ENCODE measurements around the gene VAMP2.

VAMP2 gene, protein sequence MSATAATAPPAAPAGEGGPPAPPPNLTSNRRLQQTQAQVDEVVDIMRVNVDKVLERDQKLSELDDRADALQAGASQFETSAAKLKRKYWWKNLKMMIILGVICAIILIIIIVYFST

DNA sequence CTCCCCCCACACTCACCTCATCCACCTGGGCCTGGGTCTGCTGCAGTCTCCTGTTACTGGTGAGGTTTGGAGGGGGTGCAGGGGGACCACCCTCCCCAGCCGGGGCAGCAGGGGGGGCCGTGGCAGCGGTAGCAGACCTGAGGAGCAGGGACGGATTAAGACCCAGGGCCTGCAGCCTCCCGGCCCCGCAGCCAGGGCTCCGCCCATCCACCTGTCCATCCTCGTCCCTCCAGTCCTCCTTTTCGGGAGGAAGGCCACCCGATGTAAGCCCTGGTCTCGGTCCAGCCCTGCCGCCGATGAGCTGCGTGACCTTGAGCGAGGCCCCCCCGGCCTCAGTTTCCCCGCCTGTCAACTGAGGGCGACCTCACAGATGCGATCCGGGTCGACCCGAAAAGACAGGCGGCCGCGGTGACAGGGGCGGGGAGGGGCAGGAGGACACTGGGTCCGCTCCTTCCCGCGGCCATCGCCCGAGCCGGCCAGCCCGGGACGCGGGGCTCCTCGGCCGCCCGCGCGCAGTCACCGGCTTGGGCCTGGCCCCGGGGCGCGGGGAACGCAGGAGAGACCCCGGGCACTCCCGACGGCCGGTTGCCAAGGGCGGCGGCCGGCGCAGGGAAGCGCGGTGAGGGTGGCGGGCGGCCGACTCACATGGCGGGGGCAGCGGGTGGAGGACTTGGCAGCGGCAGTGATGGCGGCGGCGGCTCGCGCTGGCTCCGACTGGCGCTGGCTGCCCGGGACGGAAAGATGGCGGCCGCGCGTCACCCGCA is at the start of gene VAMP2:
Gene VAMP2 (minus strand): TSS at position 716 of the 764 bp plus-strand sequence. CDS start 69 bp downstream, at position 647.
- peak; percentile 95 for DNase-seq

DNA sequence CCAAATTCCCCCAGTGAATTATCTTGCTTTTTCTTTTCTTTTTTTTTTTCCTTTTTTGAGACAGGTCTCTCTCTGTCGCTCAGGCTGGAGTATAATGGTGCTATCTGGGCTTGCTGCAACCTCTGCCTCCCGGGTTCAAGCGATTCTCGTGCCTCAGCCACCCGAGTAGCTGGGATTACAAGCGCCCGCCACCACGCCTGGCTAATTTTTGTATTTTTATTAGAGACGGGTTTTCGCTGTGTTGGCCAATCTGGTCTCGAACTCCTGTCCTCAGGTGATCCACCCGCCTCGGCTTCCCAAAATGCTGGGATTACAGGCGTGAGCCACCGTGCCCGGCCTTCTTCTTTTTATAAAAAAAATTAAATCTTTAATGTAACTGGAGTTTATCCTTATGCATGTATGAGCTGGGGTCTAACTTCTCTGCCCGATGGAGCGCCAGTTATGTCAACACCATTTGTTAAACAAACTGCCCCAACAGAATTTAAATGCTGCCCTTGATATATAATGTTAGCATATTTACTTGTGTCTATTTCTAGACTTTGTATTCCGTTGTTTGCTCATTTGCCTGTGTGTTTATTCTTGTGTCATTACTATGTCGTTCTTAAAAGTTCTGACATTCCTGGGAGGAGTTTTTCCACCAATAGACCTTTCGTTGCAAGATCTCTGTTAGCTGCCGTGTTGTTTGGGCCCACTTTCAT is 48.2 kb upstream of the VAMP2 start:
- DNase-seq, result no peak

DNA sequence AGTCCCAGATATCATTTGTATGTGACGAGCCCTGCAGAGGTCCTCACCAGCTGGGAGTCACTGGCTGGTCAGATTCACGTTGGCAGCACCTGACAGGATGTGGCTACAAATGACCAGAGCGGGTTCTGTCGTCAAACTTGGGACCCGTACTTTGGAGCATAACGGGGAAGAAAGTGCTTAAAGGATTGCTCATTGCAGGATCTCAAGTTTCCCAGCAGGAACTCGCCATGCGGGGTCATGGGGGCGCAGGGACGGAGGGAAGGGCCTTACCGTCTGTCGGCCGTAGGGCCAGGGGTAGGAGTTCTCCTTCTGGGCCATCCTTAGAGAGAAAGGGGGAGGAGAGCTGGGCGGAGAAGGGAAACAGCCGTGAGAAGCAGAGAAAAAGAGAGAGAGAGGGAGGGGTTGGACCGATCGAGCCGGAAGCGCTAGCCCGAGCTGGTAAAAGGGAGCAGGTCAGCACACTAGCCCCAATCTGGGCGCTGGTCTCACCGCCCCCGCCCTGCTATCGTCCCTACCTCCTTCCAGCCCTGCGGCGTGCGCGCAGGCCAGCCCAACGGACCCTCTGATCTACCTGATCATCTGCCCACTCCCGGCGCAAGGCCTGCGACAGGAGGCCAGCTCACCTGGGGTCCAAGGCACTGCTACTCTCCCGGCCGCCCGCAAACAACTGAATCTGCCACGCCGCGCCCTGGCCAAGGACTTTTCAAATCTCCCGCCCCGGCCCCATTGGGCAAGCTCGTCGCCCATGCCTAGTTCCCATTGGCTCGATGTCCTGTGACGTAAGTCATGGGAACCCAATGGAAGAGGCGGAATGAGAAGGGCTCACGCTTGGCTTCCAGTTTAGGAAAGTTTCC is 47.4 kb upstream of the VAMP2 start, which contains the start of gene AURKB:
Gene AURKB (minus strand): TSS at position 669 of the 854 bp plus-strand sequence. CDS start 351 bp downstream, at position 318.
- peak; percentile 97 for DNase-seq

DNA sequence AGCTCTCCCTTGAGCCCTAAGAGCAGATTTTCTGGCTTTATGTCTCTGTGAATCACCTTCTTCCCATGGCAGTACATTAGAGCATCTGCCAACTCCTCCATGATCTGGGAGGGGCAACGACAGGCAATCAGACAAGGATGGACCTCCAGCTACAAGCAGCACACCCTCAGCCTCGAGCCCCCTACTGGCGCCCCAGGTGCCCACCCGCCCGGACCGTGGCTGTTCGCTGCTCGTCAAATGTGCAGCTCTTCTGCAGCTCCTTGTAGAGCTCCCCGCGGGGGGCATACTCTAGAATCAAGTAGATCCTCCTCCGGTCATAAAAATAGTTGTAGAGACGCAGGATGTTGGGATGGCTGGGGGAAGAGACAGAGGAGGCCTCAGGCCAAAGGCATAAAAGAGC is 43.8 kb upstream of the VAMP2 start:
- no peak for DNase-seq

DNA sequence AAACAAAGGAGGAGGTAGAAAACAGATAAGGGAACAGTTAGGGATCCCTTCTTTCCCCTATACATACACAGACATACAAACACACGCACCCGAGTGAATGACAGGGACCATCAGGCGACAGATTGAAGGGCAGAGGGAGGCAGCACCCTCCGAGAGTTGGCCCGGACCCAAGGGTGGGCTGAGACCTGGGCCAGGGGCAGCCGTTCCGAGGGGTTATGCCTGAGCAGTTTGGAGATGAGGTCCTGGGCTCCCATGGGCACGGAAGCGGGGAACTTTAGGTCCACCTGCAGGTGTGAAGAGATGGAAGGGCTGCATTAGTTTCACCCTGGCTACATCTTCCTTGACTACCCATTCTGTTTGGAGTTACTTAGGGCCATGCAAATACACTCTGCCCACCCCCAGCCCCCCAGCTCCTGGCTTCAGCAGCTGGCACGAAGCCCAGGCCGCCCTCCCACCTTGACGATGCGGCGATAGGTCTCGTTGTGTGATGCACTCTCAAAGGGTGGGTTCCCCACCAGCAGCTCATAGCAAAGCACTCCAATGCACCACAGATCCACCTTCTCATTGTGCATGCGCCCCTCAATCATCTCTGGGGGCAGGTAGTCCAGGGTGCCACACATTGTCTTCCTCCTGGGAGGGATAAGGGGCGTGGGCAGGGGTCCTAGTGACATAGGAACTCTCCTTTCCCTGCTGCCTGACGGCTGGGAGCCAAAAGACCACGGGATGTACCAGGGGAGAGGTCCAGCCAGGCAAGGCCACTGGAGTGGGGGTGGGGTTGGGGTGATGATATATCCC is 42.2 kb upstream of the VAMP2 start:
- DNase-seq, result no peak

DNA sequence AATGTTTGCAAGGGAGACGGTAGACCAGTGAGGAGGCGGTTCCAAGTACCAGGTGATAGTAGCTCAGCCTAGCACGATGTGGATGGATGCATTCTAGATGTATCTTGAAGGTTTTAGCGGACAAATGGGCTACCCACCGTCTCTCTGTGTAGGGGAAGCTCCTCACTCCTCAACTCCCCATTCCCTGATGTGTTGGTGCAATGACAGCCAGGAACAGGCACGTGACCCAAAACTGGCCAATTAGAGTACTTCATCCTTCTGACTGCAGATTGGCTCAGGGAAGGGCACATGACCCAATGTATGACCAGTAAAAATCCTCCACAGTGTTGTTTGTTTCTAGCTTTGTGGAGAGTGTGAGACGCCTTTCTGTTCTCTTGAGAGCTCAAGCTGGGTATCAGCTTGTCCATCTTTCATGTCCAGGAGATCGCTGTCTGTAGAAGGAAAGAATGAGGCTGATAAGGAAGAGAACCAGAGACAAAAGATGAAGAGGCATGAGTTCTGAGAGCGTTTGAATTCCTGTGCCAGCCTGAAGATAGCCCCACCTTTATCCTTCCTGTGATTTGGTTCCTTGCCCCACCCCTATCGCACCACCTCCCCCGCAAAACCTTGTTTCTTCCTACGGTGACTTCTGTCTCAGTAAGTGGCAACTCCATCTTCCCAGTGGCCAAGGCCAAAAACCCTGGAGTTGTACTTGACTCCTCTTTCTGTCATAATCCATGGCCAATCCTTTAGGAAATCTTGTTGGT is 29.5 kb upstream of the VAMP2 start:
- peak; percentile 78 for DNase-seq

DNA sequence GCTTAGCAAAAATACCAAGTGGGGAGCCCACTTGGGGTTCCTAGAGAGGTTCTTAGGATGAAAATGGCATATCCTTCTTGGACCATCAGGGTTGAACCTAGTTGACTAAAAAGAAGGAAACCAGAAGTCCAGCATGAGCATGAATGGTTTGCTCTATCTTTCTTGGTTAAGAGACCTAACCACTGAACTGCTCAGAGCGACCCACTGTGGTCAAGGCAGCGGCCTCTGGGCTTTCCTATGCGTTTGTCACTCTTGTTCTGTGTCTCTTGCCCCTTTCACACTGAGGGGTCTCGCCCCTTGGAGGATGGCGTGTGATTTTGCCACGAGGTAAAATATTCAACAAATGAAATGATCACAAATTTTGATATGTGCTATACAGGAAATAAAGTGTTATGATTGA is 27.8 kb upstream of the VAMP2 start:
- no peak for DNase-seq

DNA sequence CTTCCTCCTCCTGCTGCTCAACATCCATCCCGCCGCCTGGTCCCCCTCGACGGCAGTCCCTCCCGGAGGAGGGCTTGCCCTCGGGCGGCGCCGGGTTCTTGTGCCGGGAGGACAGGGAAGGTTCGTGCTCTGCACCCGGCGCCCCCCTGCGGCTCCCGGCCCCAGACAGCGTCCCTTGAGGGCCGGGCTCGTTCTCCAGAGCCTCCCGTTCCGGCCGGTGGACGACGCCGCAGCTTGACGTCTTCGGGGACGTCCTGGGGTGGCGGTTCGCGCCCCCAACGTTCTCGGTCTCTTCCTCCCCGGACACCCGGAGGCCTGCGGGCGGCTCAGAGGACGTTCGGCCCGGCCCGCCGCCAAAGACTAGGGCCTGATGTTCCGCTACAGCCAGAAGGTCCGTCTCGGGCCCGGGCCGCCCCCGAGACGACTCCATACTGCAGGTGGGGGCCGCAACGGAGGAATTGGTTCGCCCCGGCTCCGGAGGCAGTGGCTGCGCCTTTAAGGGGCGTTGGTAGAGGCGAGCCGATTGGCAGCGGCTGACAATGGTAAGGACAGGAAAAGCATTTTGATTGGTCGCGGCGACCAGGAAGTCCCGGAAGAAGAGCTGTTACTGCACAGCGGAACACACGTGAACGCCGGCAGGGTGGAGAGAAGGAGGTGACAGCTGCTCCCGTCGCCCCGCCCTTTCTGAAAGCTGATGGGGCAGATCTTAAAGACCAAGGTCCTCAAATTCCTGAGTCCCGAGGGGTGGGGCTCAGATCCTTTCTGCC is 27.1 kb upstream of the VAMP2 start, which contains the start of gene BORCS6:
Gene BORCS6 (minus strand): TSS at position 470 of the 767 bp plus-strand sequence. CDS start 40 bp downstream, at position 430.
- peak; percentile 98 for DNase-seq

DNA sequence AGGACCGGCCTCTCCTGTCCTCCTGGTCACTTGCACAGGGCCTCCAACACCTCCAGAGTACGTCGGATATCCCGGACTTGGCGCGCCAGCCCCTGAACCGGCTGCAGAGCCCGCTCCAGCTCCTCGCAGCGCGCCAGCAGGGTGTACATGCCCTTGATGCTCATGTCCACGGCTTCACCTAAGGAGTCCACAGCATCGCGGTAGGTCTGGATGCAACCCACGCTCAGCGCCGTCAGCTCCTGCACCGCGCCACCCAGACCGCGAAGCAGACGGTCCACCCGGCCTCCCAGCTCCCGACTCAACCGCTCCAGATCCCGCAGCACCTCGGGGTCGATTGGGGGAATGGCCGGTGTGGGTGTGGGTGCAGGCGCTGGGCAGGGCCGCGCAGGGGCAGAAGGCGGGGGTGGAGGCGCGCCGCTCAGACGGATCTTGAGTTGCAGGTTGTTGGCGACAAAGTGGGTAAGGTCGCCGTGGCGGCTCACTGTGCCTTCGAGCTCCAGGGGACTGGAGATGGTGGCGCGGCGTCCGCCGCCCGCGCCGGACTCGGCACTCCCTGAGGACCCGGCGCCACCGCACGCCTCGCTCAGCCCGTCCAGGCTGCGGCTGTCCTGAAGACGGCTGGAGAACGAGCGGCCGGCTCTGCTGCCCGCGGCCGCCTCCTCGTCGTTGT is 26.4 kb upstream of the VAMP2 start:
- peak; percentile 74 for DNase-seq

DNA sequence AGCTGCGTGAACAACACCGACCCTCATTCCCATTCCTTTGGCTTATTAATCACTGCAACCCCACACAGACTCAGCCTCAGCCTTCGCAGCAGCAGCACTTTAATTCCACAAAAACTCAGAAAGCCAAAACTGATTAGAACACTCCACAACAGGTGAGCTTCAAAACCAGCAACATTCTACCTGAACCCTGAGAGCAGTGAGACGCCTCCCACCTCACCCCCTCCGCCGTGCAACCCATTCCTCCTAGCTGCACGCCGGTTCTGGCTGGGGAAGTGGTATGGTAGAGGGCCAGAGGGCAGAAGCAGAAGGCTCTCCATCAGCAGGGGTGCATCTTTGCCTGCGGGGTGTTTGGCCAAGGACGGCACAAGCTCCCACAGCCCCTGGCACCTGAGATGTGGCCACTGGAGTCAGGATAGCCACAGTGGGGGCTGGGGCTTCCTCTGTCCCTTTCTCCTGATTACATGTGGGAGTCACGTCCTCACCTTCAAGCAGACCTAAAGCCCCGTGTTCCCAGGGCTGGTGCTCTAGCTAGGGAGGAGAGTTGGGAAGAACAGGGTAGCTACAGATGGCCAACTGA is 25.6 kb upstream of the VAMP2 start:
- DNase-seq, result peak; percentile 73

DNA sequence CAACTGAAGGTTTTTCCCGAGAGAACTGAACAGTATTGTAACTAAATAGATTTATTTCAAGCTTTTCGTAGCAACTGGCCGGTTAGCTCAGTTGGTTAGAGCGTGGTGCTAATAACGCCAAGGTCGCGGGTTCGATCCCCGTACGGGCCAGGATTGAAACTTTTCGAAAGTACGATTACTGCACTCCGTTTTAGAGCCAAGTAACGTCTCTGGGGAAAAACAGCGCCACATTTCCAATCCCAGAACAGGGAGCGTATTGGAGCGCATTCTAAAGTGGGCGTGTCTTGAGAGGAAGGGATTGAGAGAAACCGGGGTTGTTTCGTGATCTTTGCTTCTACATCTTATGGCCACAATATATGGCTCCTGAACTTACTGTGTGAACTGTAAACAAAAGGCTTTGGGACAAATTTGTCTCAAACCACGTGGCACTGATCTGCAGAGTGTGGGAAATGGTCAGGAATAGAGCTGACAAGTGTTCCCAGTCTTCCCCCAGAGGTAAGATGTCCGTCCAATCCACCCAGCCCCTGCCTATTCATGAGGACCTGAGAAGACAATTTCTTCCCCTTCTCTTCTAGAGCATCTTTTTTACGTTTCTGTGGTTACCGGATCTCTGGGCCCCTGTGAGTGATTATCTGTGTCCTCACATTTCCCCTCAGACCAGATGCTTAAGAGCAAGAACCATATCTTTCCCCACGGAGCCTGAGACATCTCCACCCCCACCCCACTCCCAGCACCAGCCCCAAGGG is 24.9 kb upstream of the VAMP2 start:
- DNase-seq, result peak; percentile 96

DNA sequence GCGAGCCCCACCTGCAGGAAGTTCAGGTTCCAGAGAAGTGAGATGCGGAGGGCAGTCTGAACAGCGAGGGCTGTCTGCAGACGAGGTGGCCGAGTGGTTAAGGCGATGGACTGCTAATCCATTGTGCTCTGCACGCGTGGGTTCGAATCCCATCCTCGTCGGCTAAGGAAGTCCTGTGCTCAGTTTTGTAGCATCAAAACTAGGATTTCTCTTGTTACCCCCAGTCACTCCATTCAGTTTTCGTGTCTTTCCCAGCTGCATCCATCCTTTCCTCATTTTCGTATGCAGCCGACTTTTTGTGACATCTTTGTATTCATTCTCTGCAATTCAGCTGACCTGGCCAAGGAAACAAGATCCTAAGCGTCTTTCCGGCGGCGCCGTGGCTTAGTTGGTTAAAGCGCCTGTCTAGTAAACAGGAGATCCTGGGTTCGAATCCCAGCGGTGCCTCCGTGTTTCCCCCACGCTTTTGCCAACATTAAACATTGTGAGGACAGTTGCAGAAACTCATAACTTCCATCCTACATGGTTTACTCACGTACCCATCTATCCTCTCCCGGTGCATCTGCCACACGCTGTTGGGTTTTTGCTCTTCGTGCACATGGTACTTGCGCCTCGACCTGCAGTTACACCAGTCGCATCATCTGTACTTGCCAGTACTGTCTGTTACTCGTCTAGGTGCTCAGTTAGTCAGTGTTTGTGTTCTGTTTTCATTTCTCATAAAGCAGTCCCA is 24.2 kb upstream of the VAMP2 start:
- peak; percentile 95 for DNase-seq

DNA sequence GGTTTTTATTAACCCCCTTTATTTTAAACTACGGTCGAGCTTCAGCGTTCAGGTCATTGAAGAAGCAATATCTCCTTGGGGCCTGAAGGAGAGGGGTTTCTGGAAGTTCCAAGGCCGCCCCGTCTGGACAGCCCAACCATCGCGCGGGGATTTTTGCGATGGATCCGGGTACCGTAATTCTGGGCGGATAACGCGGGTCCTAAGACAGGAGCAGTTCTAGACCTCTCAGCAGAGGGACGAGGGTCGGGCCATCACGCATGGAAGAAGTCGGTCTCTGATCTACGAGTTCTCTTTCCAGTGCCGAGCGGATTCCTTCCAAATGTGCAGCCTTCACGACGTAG is 23.7 kb upstream of the VAMP2 start:
- no peak for DNase-seq

DNA sequence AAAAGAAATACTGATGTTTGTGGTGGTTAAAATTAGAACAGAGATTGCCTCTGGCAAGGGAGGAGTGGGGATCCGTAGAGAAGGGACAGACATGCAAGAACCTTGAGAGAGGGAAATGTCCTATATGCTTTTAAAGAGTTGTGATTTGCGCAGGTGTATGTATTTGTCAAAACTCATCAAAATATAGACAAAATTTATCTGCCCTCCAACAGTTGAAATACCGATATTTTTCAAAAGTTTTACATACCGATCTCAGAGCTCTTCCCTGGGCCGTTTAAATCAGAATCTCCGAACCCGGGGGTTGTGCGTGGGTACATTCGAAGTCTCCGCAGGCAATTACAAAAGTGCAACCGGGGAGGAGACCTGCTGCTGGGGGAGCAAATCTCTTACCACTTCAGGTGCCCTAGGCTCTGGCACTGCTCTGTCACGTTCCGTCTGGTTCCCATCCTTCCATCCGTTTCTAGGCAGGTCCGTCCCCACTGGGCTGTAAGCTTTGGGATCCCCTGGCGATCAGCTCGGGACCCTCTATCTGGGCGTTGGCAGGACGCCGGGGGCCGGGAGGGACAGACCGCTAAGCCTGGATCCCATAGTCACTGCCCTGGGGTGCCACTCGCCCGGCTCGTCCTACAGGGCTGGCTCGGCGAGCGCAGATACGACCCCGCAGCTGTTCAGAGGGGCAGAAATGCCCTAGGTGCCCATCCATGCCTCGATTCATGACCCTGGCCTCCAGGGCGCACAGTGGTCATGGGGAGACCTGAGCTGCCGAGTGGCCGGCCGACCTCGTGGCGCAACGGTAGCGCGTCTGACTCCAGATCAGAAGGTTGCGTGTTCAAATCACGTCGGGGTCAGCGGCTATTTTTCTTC is 23.1 kb upstream of the VAMP2 start:
- peak; percentile 96 for DNase-seq

DNA sequence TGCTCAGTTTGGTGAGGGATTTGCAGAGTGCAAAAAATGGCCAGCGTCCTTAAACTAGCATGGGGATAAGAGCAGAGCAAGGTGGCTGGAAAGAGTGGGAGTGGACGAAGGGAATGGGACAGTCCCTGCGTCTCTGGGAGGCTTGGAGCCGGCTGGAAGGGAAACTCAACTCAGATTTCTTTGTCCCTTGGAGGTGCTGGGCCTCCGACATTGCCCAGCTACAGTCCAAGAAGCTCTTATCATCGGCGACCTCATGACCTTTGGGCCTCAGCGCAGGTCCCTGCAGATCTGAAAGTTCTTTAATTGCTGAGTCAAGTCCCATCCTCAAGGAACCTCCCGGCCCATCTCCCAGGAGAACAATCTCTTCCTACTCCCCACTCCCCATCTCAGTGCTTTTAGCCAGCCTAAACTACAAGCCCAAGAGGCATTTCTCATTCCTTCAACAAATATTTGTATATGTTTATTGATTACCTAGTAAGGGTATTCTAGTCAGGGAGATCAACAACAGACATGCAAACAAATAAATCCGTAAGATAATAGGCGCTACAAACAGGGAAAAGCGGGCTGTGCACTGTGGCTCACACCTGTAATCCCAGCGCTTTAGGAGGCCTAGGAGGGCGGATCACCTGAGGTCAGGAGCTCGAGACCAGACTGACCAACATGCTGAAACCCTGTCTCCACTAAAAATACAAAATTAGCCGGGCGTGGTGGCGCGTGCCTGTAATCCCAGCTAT is 14.4 kb upstream of the VAMP2 start:
- no peak for DNase-seq

DNA sequence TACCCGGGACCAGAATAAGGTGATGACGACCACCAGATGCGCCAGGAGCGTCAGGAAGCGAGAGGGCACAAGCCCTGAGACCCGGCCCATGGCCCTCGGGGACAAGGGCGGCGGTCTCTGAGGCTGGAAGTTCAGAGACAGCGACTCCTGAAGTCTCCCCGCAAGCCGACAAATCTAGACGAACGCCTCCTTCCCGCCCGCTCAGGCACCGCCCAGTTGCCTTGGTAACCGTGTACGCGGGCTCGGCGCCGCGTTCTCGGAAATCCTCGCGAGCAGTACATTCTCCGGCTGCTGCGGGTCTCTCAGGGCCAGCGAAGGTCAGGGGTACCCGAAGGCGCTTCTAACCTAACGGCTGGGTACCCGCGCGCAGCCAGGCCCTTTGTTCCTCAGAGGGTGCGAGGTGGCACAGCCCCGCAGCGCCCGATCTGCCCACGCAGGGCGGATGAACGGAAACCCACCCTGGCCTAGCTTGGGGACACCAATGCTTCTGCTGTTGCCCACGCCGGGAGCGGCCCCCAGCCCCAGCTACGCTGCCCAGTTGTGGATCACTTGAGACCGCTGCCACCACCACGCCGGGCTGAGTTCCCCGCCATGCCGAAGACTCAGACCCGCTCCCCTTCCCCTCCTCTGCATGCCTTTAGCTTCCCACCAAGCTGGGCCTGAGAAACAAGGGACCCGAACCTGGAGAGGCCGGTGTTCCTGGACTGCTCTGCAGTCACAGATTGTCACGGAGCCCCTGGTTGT is 13.6 kb upstream of the VAMP2 start, which contains the start of gene TMEM107:
Gene TMEM107 (minus strand): TSS at position 184 of the 744 bp plus-strand sequence. CDS start 94 bp downstream, at position 90.
- DNase-seq, result peak; percentile 96
